ENCODE measurements around the gene SLC25A18.
"Not testable (repeated sequence)": the region's sequence is repeated elsewhere in the genome, so short reads cannot be mapped to it uniquely, and the experiment has no call there.

Gene SLC25A18

GRCh38 chr22:17606496-17606895, 43.2 kb downstream of the SLC25A18 start:
- DNase-seq (ENCODE audit: low read depth in 2 of 3, low spot score in 2 of 3) = no peak

- DNase-seq (ENCODE audit: low read depth in 2 of 3, low spot score in 2 of 3) = no peak
These were observed 44.7 kb downstream of the SLC25A18 start for GRCh38 chr22:17607891-17608521.

GRCh38 chr22:17612057-17612456, 48.8 kb downstream of the SLC25A18 start:
- DNase-seq (ENCODE audit: low read depth in 2 of 3, low spot score in 2 of 3) = no peak

- DNase-seq (ENCODE audit: low read depth in 2 of 3, low spot score in 2 of 3) = no peak
These were observed 50.0 kb downstream of the SLC25A18 start for GRCh38 chr22:17613280-17613679.

GRCh38 chr22:17627961-17628405, 64.7 kb downstream of the SLC25A18 start:
- no peak for DNase-seq (ENCODE audit: low read depth in 2 of 3, low spot score in 2 of 3)

- DNase-seq (ENCODE audit: low read depth in 2 of 3, low spot score in 2 of 3) = peak; percentile 72 to 82 (median 74)
These were observed 65.3 kb downstream of the SLC25A18 start, which contains the start of gene ATP6V1E1 for GRCh38 chr22:17628406-17629172. Gene ATP6V1E1, minus strand, starts transcription at chr22:17628749. Its CDS starts 114 bp downstream, at chr22:17628635.

GRCh38 chr22:17629173-17629489, 65.8 kb downstream of the SLC25A18 start:
- no peak for DNase-seq (ENCODE audit: low read depth in 2 of 3, low spot score in 2 of 3)

- no peak for DNase-seq (ENCODE audit: low read depth in 2 of 3, low spot score in 2 of 3)
These were observed 66.3 kb downstream of the SLC25A18 start for GRCh38 chr22:17629641-17630040.

GRCh38 chr22:17631076-17631565, 67.8 kb downstream of the SLC25A18 start:
- no peak for DNase-seq (ENCODE audit: low read depth in 2 of 3, low spot score in 2 of 3)

GRCh38 chr22:17633217-17633997, 70.1 kb downstream of the SLC25A18 start:
- no peak for DNase-seq (ENCODE audit: low read depth in 2 of 3, low spot score in 2 of 3)

GRCh38 chr22:17633998-17634323, 70.7 kb downstream of the SLC25A18 start:
- DNase-seq (ENCODE audit: low read depth in 2 of 3, low spot score in 2 of 3) = no peak

GRCh38 chr22:17634696-17635095, 71.4 kb downstream of the SLC25A18 start:
- no peak for DNase-seq (ENCODE audit: low read depth in 2 of 3, low spot score in 2 of 3)

- DNase-seq (ENCODE audit: low read depth in 2 of 3, low spot score in 2 of 3) = not testable (repeated sequence)
These were observed 73.6 kb downstream of the SLC25A18 start for GRCh38 chr22:17636850-17637249.

- DNase-seq (ENCODE audit: low read depth in 2 of 3, low spot score in 2 of 3) = no peak
These were observed 74.3 kb downstream of the SLC25A18 start for GRCh38 chr22:17637490-17638181.

- no peak for DNase-seq (ENCODE audit: low read depth in 2 of 3, low spot score in 2 of 3)
These were observed 74.8 kb downstream of the SLC25A18 start for GRCh38 chr22:17638182-17638431.

GRCh38 chr22:17638432-17639246, 75.3 kb downstream of the SLC25A18 start, which contains the start of gene BCL2L13:
Gene BCL2L13, plus strand, starts transcription at chr22:17638757. Its CDS starts 16,955 bp downstream, at chr22:17655712.
- peak; percentile 76 to 90 (median 78) for DNase-seq (ENCODE audit: low read depth in 2 of 3, low spot score in 2 of 3)

GRCh38 chr22:17639247-17639741, 76.0 kb downstream of the SLC25A18 start:
- DNase-seq (ENCODE audit: low read depth in 2 of 3, low spot score in 2 of 3) = no peak

All from activated CD8-positive, alpha-beta memory T cell treated with anti-CD3 and anti-CD28 coated beads for 48 hours (primary cell).